Naive B cell (primary cell): ENCODE measurements around the gene NTM. TPM values are rescaled to one million over a fixed set of nuclear protein-coding genes. Genes with fewer than 3 reads are reported as not detected.

Experiments
- ATAC-seq, 2 donors: fragments of 150-1000 bp; cut with Tn5 transposase; 2 replicates each; pipeline ENCODE4 v1.10.0; 2021; ENCODE audit warnings: low read depth in 2 of 2, mild to moderate bottlenecking in 2 of 2, moderate library complexity in 2 of 2
- DNase-seq: peaks from one replicate; pipeline ENCODE4 v3.0.0; 2022
- H3K27ac Mint-ChIP-seq, 6 donors: one replicate each; pipeline ENCODE4 v1.8.0; 2020 to 2022; ENCODE audit warnings: mild to moderate bottlenecking in 6 of 6, mixed read lengths in 6 of 6, moderate library complexity in 5 of 6, inconsistent platforms in 2 of 6
- H3K27me3 Mint-ChIP-seq, 3 donors: one replicate each; pipeline ENCODE4 v1.8.0; 2021 to 2022; ENCODE audit warnings: mixed read lengths in 3 of 3, mild to moderate bottlenecking in 1 of 3
- H3K36me3 Mint-ChIP-seq, 2 donors: one replicate each; pipeline ENCODE4 v1.8.0; 2020 to 2022; ENCODE audit warnings: mixed read lengths in 2 of 2, inconsistent platforms in 1 of 2, mild to moderate bottlenecking in 1 of 2
- H3K4me1 Mint-ChIP-seq, 3 donors: one replicate each; pipeline ENCODE4 v1.8.0; 2020 to 2022; ENCODE audit warnings: mixed read lengths in 3 of 3, inconsistent platforms in 1 of 3, mild to moderate bottlenecking in 1 of 3, moderate library complexity in 1 of 3
- H3K4me3 Mint-ChIP-seq, 8 donors: one replicate each; pipeline ENCODE4 v1.8.0; 2020 to 2022; ENCODE audit warnings: mild to moderate bottlenecking in 8 of 8, mixed read lengths in 8 of 8, moderate library complexity in 8 of 8, inconsistent platforms in 2 of 8
- H3K9me3 Mint-ChIP-seq, 7 donors: one replicate each; pipeline ENCODE4 v1.8.0; 2020 to 2022; ENCODE audit warnings: mixed read lengths in 7 of 7, mild to moderate bottlenecking in 5 of 7, inconsistent platforms in 2 of 7, moderate library complexity in 1 of 7
- polyA plus RNA-seq, 6 donors: library from polyadenylated mRNA; unstranded; fragments of 300-500 nt; fragmentation: Illumina TruSeq; gene quantifications; one replicate each; pipeline ENCODE4 v1.2.3, GENCODE V29; 2021; ENCODE audit warnings: low read depth in 6 of 6

NTM gene
- polyA plus RNA-seq, 6 donors from 2014 or later = not detected

- Mint-ChIP-seq H3K27ac (no peak overlapping the region), H3K27me3 (peaks cover 0 to 3% (median 0%) of the 10 kb centered on the region in 3 donors), H3K36me3 (no peaks in the 10 kb centered on the region), H3K9me3 (peaks cover 0 to 9% (median 0%) of the 10 kb centered on the region in 7 donors), H3K4me3 (no peak overlapping the region), H3K4me1 (no peaks in the 10 kb centered on the region)
- ATAC-seq = no peak
- DNase-seq = no peak
These were observed 148.0 kb downstream of the NTM start for GRCh38 chr11:131518305-131518838.

GRCh38 chr11:131522851-131523250 is 152.4 kb downstream of the NTM start:
- H3K27me3 Mint-ChIP-seq = peaks cover 0 to 4% (median 0%) of the 10 kb centered on the region in 3 donors
- no peak for ATAC-seq

GRCh38 chr11:131530407-131530806 is 160.0 kb downstream of the NTM start:
- Mint-ChIP-seq H3K36me3 (no peaks in the 10 kb centered on the region), H3K4me1 (no peaks in the 10 kb centered on the region), H3K4me3 (no peak overlapping the region), H3K27me3 (peaks cover 0 to 5% (median under 1%) of the 10 kb centered on the region in 3 donors), H3K9me3 (peaks cover 0 to 5% (median 0%) of the 10 kb centered on the region in 7 donors), H3K27ac (no peak overlapping the region)
- DNase-seq (no peak), ATAC-seq (no peak)

More at GRCh38 chr11:131522851-131523250, 152.4 kb downstream of the NTM start:
- no peaks in the 10 kb centered on the region for H3K4me1 Mint-ChIP-seq
- H3K9me3 Mint-ChIP-seq = peaks cover 0 to 4% (median 0%) of the 10 kb centered on the region in 7 donors
- no peak overlapping the region for H3K4me3 Mint-ChIP-seq
- DNase-seq = no peak
- H3K27ac Mint-ChIP-seq = no peak overlapping the region
- no peaks in the 10 kb centered on the region for H3K36me3 Mint-ChIP-seq

GRCh38 chr11:131533149-131533548 is 162.7 kb downstream of the NTM start:
- no peak for ATAC-seq
- no peaks in the 10 kb centered on the region for H3K4me1 Mint-ChIP-seq
- no peak overlapping the region for H3K27ac Mint-ChIP-seq
- H3K27me3 Mint-ChIP-seq = peaks cover 0 to 5% (median 0%) of the 10 kb centered on the region in 3 donors
- H3K4me3 Mint-ChIP-seq = no peak overlapping the region
- no peak for DNase-seq
- peaks cover 0 to 7% (median 0%) of the 10 kb centered on the region in 7 donors for H3K9me3 Mint-ChIP-seq
- no peaks in the 10 kb centered on the region for H3K36me3 Mint-ChIP-seq

GRCh38 chr11:131533998-131534397 is 163.6 kb downstream of the NTM start:
- Mint-ChIP-seq H3K9me3 (peaks cover 0 to 9% (median 0%) of the 10 kb centered on the region in 7 donors), H3K36me3 (no peaks in the 10 kb centered on the region), H3K4me3 (no peak overlapping the region), H3K4me1 (no peaks in the 10 kb centered on the region), H3K27ac (no peak overlapping the region), H3K27me3 (peaks cover 0 to 5% (median 0%) of the 10 kb centered on the region in 3 donors)
- ATAC-seq (no peak), DNase-seq (no peak)

GRCh38 chr11:131534611-131535010 is 164.2 kb downstream of the NTM start:
- ATAC-seq = no peak

GRCh38 chr11:131536159-131536558 is 165.7 kb downstream of the NTM start:
- H3K27ac Mint-ChIP-seq = no peak overlapping the region
- ATAC-seq = no peak
- H3K9me3 Mint-ChIP-seq = peaks cover 0 to 11% (median 6%) of the 10 kb centered on the region in 7 donors
- H3K27me3 Mint-ChIP-seq = peaks cover 0 to 5% (median 0%) of the 10 kb centered on the region in 3 donors
- no peaks in the 10 kb centered on the region for H3K36me3 Mint-ChIP-seq
- no peaks in the 10 kb centered on the region for H3K4me1 Mint-ChIP-seq
- no peak for DNase-seq
- no peak overlapping the region for H3K4me3 Mint-ChIP-seq

More at GRCh38 chr11:131534611-131535010, 164.2 kb downstream of the NTM start:
- Mint-ChIP-seq H3K4me3 (no peak overlapping the region), H3K9me3 (peaks cover 0 to 11% (median 2%) of the 10 kb centered on the region in 7 donors), H3K27me3 (peaks cover 0 to 5% (median 0%) of the 10 kb centered on the region in 3 donors), H3K4me1 (no peaks in the 10 kb centered on the region), H3K36me3 (no peaks in the 10 kb centered on the region), H3K27ac (no peak overlapping the region)
- DNase-seq = no peak

- ATAC-seq (no peak), DNase-seq (no peak)
- Mint-ChIP-seq H3K9me3 (peaks cover 0 to 13% (median 7%) of the 10 kb centered on the region in 7 donors), H3K27me3 (peaks cover 0 to 5% (median 0%) of the 10 kb centered on the region in 3 donors), H3K36me3 (no peaks in the 10 kb centered on the region), H3K4me1 (no peaks in the 10 kb centered on the region), H3K4me3 (no peak overlapping the region), H3K27ac (no peak overlapping the region)
These were observed 166.8 kb downstream of the NTM start for GRCh38 chr11:131537196-131537595.

GRCh38 chr11:131537748-131538147 is 167.3 kb downstream of the NTM start:
- ATAC-seq (no peak), DNase-seq (no peak)
- peaks cover 2 to 13% (median 7%) of the 10 kb centered on the region in 7 donors for H3K9me3 Mint-ChIP-seq
- no peaks in the 10 kb centered on the region for H3K4me1 Mint-ChIP-seq
- H3K36me3 Mint-ChIP-seq = no peaks in the 10 kb centered on the region
- H3K4me3 Mint-ChIP-seq = no peak overlapping the region
- no peak overlapping the region for H3K27ac Mint-ChIP-seq
- H3K27me3 Mint-ChIP-seq = peaks cover 0 to under 1% (median 0%) of the 10 kb centered on the region in 3 donors

GRCh38 chr11:131538322-131538721 is 167.9 kb downstream of the NTM start:
- Mint-ChIP-seq H3K9me3 (peaks cover 2 to 13% (median 7%) of the 10 kb centered on the region in 7 donors), H3K27me3 (no peaks in the 10 kb centered on the region), H3K4me1 (no peaks in the 10 kb centered on the region), H3K36me3 (no peaks in the 10 kb centered on the region), H3K27ac (no peak overlapping the region), H3K4me3 (no peak overlapping the region)
- ATAC-seq (no peak), DNase-seq (no peak)

- H3K4me1 Mint-ChIP-seq = no peaks in the 10 kb centered on the region
- no peak overlapping the region for H3K4me3 Mint-ChIP-seq
- no peak overlapping the region for H3K27ac Mint-ChIP-seq
- peaks cover 2 to 13% (median 11%) of the 10 kb centered on the region in 7 donors for H3K9me3 Mint-ChIP-seq
- DNase-seq = no peak
- H3K27me3 Mint-ChIP-seq = peaks cover 0 to 7% (median 0%) of the 10 kb centered on the region in 3 donors
- no peaks in the 10 kb centered on the region for H3K36me3 Mint-ChIP-seq
- ATAC-seq = no peak
These were observed 170.3 kb downstream of the NTM start for GRCh38 chr11:131540676-131541075.

GRCh38 chr11:131543389-131544025 is 173.1 kb downstream of the NTM start:
- ATAC-seq (no peak), DNase-seq (no peak)
- Mint-ChIP-seq H3K4me1 (no peaks in the 10 kb centered on the region), H3K27me3 (peaks cover 0 to 12% (median 0%) of the 10 kb centered on the region in 3 donors), H3K36me3 (no peaks in the 10 kb centered on the region), H3K4me3 (no peak overlapping the region), H3K9me3 (peaks cover 2 to 13% (median 7%) of the 10 kb centered on the region in 7 donors), H3K27ac (no peak overlapping the region)

GRCh38 chr11:131544591-131544990 is 174.2 kb downstream of the NTM start:
- Mint-ChIP-seq H3K36me3 (no peaks in the 10 kb centered on the region), H3K4me1 (no peaks in the 10 kb centered on the region), H3K4me3 (no peak overlapping the region), H3K27me3 (peaks cover 0 to 12% (median 0%) of the 10 kb centered on the region in 3 donors), H3K9me3 (peaks cover 0 to 13% (median 5%) of the 10 kb centered on the region in 7 donors), H3K27ac (no peak overlapping the region)
- no peak for ATAC-seq
- DNase-seq = no peak
